Measurements from ENCODE around the gene PRIMPOL. TPM values are rescaled to one million over a fixed set of nuclear protein-coding genes. Genes with fewer than 3 reads are reported as not detected.
"Not testable (repeated sequence)": the region's sequence is repeated elsewhere in the genome, so short reads cannot be mapped to it uniquely, and the experiment has no call there.

PRIMPOL gene
- total RNA-seq, 1 donor from 2014 or later = 19.0 TPM

DNA sequence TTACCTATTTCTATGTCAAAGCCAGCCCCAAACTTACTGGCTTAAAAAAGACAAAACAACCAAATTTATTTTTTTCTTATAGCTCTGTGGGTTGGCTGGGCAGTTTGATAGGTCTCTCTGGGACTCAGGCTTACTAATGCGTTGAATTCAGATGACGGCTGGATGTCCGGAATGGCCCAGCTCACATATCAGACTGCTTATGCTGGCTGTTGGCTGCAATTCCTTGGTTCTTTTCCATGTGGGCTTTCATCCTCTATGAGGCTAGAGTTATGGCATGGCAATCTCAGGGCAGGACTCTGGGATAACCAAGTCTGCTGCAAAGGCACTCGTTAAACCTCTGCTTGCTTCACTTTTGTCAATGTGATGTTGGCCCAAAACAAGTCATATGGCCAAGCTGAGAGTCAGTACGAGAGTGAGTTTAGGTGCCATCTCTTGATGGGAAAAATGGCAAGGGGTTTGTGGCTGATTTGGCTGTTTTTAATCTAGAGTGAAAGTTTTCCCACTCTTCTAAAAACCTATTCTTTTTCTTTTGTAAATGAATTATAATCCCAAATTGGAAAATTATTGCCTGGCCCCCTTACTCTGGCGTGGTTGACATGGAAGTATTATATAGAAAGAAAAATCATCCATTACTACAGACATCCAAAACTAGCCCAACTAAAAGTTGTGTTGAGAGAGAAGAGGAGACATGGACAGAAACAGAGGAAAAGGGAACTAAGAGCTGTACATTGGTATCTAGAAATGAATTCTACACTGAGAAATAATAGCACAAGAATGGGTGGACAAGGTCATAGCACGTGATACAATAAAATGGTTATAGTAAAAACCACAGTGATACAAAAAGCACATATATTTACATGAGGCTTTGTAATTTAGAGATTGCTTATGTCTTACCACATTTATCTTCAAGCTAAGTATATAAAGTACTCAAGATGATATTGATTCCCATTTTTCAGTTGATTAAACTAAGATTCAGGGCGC, 6.6 kb downstream of the PRIMPOL start:
- Mint-ChIP-seq H3K4me1 (ENCODE audit: low read depth) (no peaks in the 10 kb centered on the region), H3K9me3 (ENCODE audit: low read depth) (no peaks in the 10 kb centered on the region), H3K36me3 (ENCODE audit: insufficient read depth) (peaks cover 3% of the 10 kb centered on the region), H3K4me3 (ENCODE audit: low read depth) (no peak overlapping the region), H3K27ac (no peak overlapping the region), H3K27me3 (no peaks in the 10 kb centered on the region)
- no peak for DNase-seq (ENCODE audit: low spot score, unreplicated experiment)
- TF ChIP-seq, protein P1, sequence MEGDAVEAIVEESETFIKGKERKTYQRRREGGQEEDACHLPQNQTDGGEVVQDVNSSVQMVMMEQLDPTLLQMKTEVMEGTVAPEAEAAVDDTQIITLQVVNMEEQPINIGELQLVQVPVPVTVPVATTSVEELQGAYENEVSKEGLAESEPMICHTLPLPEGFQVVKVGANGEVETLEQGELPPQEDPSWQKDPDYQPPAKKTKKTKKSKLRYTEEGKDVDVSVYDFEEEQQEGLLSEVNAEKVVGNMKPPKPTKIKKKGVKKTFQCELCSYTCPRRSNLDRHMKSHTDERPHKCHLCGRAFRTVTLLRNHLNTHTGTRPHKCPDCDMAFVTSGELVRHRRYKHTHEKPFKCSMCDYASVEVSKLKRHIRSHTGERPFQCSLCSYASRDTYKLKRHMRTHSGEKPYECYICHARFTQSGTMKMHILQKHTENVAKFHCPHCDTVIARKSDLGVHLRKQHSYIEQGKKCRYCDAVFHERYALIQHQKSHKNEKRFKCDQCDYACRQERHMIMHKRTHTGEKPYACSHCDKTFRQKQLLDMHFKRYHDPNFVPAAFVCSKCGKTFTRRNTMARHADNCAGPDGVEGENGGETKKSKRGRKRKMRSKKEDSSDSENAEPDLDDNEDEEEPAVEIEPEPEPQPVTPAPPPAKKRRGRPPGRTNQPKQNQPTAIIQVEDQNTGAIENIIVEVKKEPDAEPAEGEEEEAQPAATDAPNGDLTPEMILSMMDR (IDR thresholded peaks at IDR 0.05; ENCODE audit: unreplicated experiment) = no peak

DNA sequence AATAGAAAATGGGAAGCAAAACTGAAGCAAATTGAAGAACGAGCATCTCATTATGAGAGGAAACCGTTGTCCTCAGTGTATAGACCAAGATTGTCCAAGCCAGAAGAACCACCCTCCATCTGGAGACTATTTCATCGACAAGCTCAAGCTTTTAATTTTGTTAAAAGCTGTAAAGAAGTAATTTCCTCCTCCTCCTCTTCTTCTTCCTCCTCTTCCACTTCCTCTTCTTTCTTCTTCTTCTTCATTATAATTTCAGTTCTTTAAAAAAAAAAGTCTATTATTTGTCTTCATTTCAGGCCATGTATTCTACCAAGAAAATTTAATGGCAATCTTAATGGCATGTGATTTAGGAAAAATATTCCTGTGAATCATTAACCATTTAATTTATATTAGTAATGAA, 7.6 kb downstream of the PRIMPOL start:
- Mint-ChIP-seq H3K4me3 (ENCODE audit: low read depth) (no peak overlapping the region), H3K36me3 (ENCODE audit: insufficient read depth) (peaks cover 3% of the 10 kb centered on the region), H3K4me1 (ENCODE audit: low read depth) (no peaks in the 10 kb centered on the region), H3K27ac (no peak overlapping the region), H3K27me3 (no peaks in the 10 kb centered on the region), H3K9me3 (ENCODE audit: low read depth) (no peaks in the 10 kb centered on the region)
- no peak for DNase-seq (ENCODE audit: low spot score, unreplicated experiment)
- TF ChIP-seq, protein P1 (IDR thresholded peaks at IDR 0.05; ENCODE audit: unreplicated experiment) = no peak

DNA sequence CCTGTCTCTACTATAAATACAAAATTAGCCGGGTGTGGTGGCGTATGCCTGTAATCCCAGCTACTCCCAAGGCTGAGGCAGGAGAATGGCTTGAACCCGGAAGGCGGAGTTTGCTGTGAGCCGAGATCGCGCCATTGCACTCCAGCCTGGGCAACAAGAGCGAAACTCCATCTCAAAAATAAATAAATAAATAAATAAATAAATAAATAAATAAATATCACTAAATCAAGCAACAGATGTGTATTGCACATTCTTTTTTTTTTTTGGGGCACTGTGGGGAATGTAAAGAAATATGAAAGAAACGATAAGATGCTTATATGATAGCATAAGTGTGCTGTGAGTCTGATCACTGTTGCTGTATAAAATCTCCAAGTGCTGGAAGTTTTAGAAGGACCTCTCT, 8.3 kb downstream of the PRIMPOL start:
- not testable (repeated sequence) for H3K27me3 Mint-ChIP-seq; H3K9me3 Mint-ChIP-seq (ENCODE audit: low read depth); DNase-seq (ENCODE audit: low spot score, unreplicated experiment); H3K36me3 Mint-ChIP-seq (ENCODE audit: insufficient read depth); H3K27ac Mint-ChIP-seq; H3K4me3 Mint-ChIP-seq (ENCODE audit: low read depth); H3K4me1 Mint-ChIP-seq (ENCODE audit: low read depth)

DNA sequence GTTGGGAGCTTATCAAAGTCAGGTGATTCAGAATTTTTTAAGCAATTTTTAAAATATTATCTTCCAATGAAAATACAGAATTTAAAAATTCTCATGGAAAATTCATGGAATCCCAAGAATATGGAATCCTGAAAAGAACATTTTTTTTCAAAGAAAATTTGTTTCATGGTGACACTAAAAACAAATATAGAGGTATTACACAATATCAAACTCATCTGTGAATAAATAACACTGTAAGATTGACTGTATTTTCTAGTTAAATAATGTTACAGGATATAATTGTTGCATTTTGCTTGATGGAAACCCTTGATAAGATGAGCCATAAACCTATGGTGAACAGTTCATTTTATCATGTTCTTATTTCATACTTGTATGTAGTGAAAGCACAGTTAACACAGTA, 11.4 kb downstream of the PRIMPOL start:
- TF ChIP-seq, protein P1 (IDR thresholded peaks at IDR 0.05; ENCODE audit: unreplicated experiment) = no peak
- Mint-ChIP-seq H3K4me3 (ENCODE audit: low read depth) (no peak overlapping the region), H3K27ac (no peak overlapping the region), H3K9me3 (ENCODE audit: low read depth) (no peaks in the 10 kb centered on the region), H3K4me1 (ENCODE audit: low read depth) (no peaks in the 10 kb centered on the region), H3K36me3 (ENCODE audit: insufficient read depth) (peaks cover 5% of the 10 kb centered on the region), H3K27me3 (no peaks in the 10 kb centered on the region)
- DNase-seq (ENCODE audit: low spot score, unreplicated experiment) = no peak

DNA sequence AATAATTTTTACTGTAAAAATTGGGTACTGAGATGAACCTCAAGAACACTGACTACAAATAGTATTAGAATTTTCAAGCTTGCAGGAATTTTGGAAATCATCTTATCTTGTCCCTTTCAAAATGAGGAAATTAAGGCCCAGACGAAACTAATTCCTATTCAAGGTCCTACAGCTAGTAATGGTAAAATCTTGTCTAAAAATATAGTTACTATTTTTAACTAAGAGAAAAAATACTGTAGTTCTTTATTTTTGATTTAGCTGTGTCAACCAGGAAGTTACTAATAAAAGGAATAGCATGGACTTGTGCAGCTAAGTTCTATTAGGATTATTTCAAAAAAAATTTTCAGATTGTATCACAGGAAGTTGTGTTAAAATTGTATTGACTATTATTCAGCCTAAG, 12.7 kb downstream of the PRIMPOL start:
- TF ChIP-seq, protein P1 (IDR thresholded peaks at IDR 0.05; ENCODE audit: unreplicated experiment) = no peak
- Mint-ChIP-seq H3K4me1 (ENCODE audit: low read depth) (no peaks in the 10 kb centered on the region), H3K4me3 (ENCODE audit: low read depth) (no peak overlapping the region), H3K9me3 (ENCODE audit: low read depth) (no peaks in the 10 kb centered on the region), H3K27ac (no peak overlapping the region), H3K36me3 (ENCODE audit: insufficient read depth) (peaks cover 4% of the 10 kb centered on the region), H3K27me3 (no peaks in the 10 kb centered on the region)
- DNase-seq (ENCODE audit: low spot score, unreplicated experiment) = no peak
